HEK293 (cell line): Measurements from ENCODE around the gene RRBP1.

Experiments used
- CTCF ChIA-PET: fragments of 350-600 bp; formaldehyde crosslinking; extraction: SDS; loops from one replicate; lab custom pipeline; 2021; ENCODE audit warnings: antibody characterized with exemption; lab: Yijun Ruan, JAX
- POLR2A ChIA-PET: fragments of 300-600 bp; formaldehyde crosslinking; extraction: SDS; loops from one replicate; lab custom pipeline; 2020; ENCODE audit warnings: antibody characterized with exemption, inconsistent platforms; lab: Yijun Ruan, JAX
- H3K27ac ChIP-seq: fragments of 200-500 bp; sonication (Bioruptor generic); 2 replicates; pipeline ENCODE4 v1.5.1; 2014; ENCODE audit warnings: low read depth, low read length, control low read depth, inconsistent platforms; ENCODE audit errors: extremely low read depth
- H3K36me3 ChIP-seq, 2 experiments: fragments of 200-500 bp in 1 of 2; sonication (Bioruptor generic) in 1 of 2; 1 replicate in 1 of 2; 2 replicates in 1 of 2; pipeline ENCODE4 v1.5.1; 2014 to 2017; ENCODE audit warnings: inconsistent platforms in 2 of 2, low read length in 2 of 2; ENCODE audit not compliant: control insufficient read depth in 2 of 2, insufficient read depth in 1 of 2
- H3K4me1 ChIP-seq: fragments of 200-500 bp; sonication (Bioruptor generic); 2 replicates; pipeline ENCODE4 v1.5.1; 2014; ENCODE audit warnings: mild to moderate bottlenecking, low read length, inconsistent platforms; ENCODE audit not compliant: control insufficient read depth, insufficient read depth
- H3K4me3 ChIP-seq: 2 replicates; pipeline ENCODE4 v1.5.1; 2011; ENCODE audit warnings: low read depth, mild to moderate bottlenecking, control low read depth, low read length, moderate library complexity
- H3K9me3 ChIP-seq: fragments of 200-500 bp; sonication (Bioruptor generic); 2 replicates; pipeline ENCODE4 v1.5.1; 2014; ENCODE audit warnings: low read depth, low read length, inconsistent platforms; ENCODE audit not compliant: control insufficient read depth, insufficient read depth
- CTCF ChIP-seq: fragments of 450-650 bp; formaldehyde crosslinking; IDR thresholded peaks from 2 replicates; pipeline ENCODE4 v1.5.1; 2016; ENCODE audit warnings: missing biosample characterization, missing genetic modification characterization
- HIC1 ChIP-seq: fragments of 450-650 bp; formaldehyde crosslinking; IDR thresholded peaks from 2 replicates; pipeline ENCODE4 v1.5.1; 2016; ENCODE audit warnings: missing biosample characterization, missing genetic modification characterization
- HOXA7 ChIP-seq: sonication (generic); formaldehyde crosslinking; IDR thresholded peaks from 2 replicates; pipeline ENCODE4 v1.8.1; 2022; ENCODE audit warnings: missing genetic modification reagents, borderline replicate concordance
- IKZF3 ChIP-seq: fragments of 450-650 bp; IDR thresholded peaks from 2 replicates; pipeline ENCODE4 v1.5.0; 2018; ENCODE audit warnings: missing biosample characterization, mild to moderate bottlenecking, missing genetic modification characterization, moderate library complexity
- KLF1 ChIP-seq: fragments of 450-650 bp; formaldehyde crosslinking; IDR thresholded peaks from 2 replicates; pipeline ENCODE4 v1.5.1; 2016; ENCODE audit warnings: missing biosample characterization, missing genetic modification characterization
- PRDM1 ChIP-seq: fragments of 450-650 bp; formaldehyde crosslinking; IDR thresholded peaks from 2 replicates; pipeline ENCODE4; 2016; ENCODE audit warnings: missing biosample characterization, missing genetic modification characterization
- PRDM2 ChIP-seq: fragments of 450-650 bp; formaldehyde crosslinking; IDR thresholded peaks from 2 replicates; pipeline ENCODE4 v1.5.1; 2016; ENCODE audit warnings: missing biosample characterization, missing genetic modification characterization, borderline replicate concordance
- PRDM6 ChIP-seq: fragments of 450-650 bp; formaldehyde crosslinking; IDR thresholded peaks from 2 replicates; pipeline ENCODE4 v1.5.1; 2017; ENCODE audit warnings: missing biosample characterization, missing genetic modification characterization
- RBAK ChIP-seq: fragments of 450-650 bp; formaldehyde crosslinking; IDR thresholded peaks from 2 replicates; pipeline ENCODE4 v1.5.1; 2016; ENCODE audit warnings: missing biosample characterization, missing genetic modification characterization
- SP7 ChIP-seq: fragments of 450-650 bp; formaldehyde crosslinking; IDR thresholded peaks from 2 replicates; pipeline ENCODE4 v1.5.1; 2016; ENCODE audit warnings: missing biosample characterization, missing genetic modification characterization
- ZNF10 ChIP-seq: fragments of 450-650 bp; formaldehyde crosslinking; IDR thresholded peaks from 2 replicates; pipeline ENCODE4 v1.5.1; 2017; ENCODE audit warnings: missing biosample characterization, missing genetic modification characterization
- ZNF146 ChIP-seq: fragments of 450-650 bp; formaldehyde crosslinking; IDR thresholded peaks from 2 replicates; pipeline ENCODE4 v1.5.1; 2016; ENCODE audit warnings: missing biosample characterization, missing genetic modification characterization
- ZNF37A ChIP-seq: fragments of 450-650 bp; IDR thresholded peaks from 2 replicates; pipeline ENCODE4 v1.5.1; 2018; ENCODE audit warnings: missing biosample characterization, missing genetic modification characterization
- ZNF654 ChIP-seq: fragments of 450-650 bp; formaldehyde crosslinking; IDR thresholded peaks from 2 replicates; pipeline ENCODE4 v1.5.1; 2016; ENCODE audit warnings: low read depth, missing biosample characterization, missing genetic modification characterization
- ZNF658 ChIP-seq: fragments of 450-650 bp; formaldehyde crosslinking; IDR thresholded peaks from 2 replicates; pipeline ENCODE4; 2016; ENCODE audit warnings: missing biosample characterization, missing genetic modification characterization

Gene RRBP1

GRCh38 chr20:17589161-17589834, 92.7 kb downstream of the RRBP1 start:
- ChIA-PET POLR2A (interaction anchor here (1.0 kb wide), 2 partner anchors 19 to 93 kb away, joined by 3 to 4 read pairs; partner anchors contain the start of genes DSTN and RRBP1), CTCF (interaction anchor here (1.7 kb wide), 1 partner anchor 52 kb away, joined by 5 read pairs; no protein-coding TSS in a partner anchor)
- no peaks in the 10 kb centered on the region for H3K9me3 ChIP-seq
- H3K4me3 ChIP-seq = no peak overlapping the region
- peaks cover 9% of the 10 kb centered on the region; the same call in 1 of the 2 replicates for H3K4me1 ChIP-seq
- H3K27ac ChIP-seq = no peak overlapping the region
- peaks cover 0 to 8% of the 10 kb centered on the region in 2 experiments; a peak in 2 of 3 replicates for H3K36me3 ChIP-seq
- TF ChIP-seq SP7 = 0 out of 2 replicates have a peak, but pooled peaks have one; percentile 32
- no peak for TF ChIP-seq PRDM6 (tag by site-specific recombination)
- no peak for TF ChIP-seq ZNF10 (tag by site-specific recombination)

GRCh38 chr20:17587824-17588223, 94.2 kb downstream of the RRBP1 start:
- POLR2A ChIA-PET = interaction anchor here (5.4 kb wide), 1 partner anchor 17 kb away, joined by 22 read pairs; the partner anchor contains the start of gene DSTN
- Histone ChIP-seq H3K4me3 (no peak overlapping the region), H3K4me1 (peaks cover 9% of the 10 kb centered on the region; the same call in 1 of the 2 replicates), H3K9me3 (no peaks in the 10 kb centered on the region), H3K27ac (no peak overlapping the region), H3K36me3 (peaks cover 0 to 8% of the 10 kb centered on the region in 2 experiments; a peak in 2 of 3 replicates)
- CTCF ChIA-PET = interaction anchor here (1.0 to 1.6 kb wide), 2 partner anchors 16 to 94 kb away, joined by 3 to 6 read pairs; partner anchors contain the start of gene RRBP1
- TF ChIP-seq ZNF37A (no peak), PRDM1 (tag by site-specific recombination) (no peak), ZNF146 (tag by site-specific recombination) (no peak), ZNF654 (tag by site-specific recombination) (no peak), IKZF3 (no peak), HOXA7 (CRISPR knock-in tag) (no peak), CTCF (tag by site-specific recombination) (no peak), HIC1 (no peak), RBAK (tag by site-specific recombination) (no peak), PRDM2 (tag by site-specific recombination) (no peak), ZNF658 (tag by site-specific recombination) (no peak), KLF1 (no peak)
